Measurements from ENCODE around the gene MADCAM1. TPM values are rescaled to one million over a fixed set of nuclear protein-coding genes. Genes with fewer than 3 reads are reported as not detected.

MADCAM1 gene
- polyA plus RNA-seq, 2 donors, result 0.57 to 2.0 TPM

DNA sequence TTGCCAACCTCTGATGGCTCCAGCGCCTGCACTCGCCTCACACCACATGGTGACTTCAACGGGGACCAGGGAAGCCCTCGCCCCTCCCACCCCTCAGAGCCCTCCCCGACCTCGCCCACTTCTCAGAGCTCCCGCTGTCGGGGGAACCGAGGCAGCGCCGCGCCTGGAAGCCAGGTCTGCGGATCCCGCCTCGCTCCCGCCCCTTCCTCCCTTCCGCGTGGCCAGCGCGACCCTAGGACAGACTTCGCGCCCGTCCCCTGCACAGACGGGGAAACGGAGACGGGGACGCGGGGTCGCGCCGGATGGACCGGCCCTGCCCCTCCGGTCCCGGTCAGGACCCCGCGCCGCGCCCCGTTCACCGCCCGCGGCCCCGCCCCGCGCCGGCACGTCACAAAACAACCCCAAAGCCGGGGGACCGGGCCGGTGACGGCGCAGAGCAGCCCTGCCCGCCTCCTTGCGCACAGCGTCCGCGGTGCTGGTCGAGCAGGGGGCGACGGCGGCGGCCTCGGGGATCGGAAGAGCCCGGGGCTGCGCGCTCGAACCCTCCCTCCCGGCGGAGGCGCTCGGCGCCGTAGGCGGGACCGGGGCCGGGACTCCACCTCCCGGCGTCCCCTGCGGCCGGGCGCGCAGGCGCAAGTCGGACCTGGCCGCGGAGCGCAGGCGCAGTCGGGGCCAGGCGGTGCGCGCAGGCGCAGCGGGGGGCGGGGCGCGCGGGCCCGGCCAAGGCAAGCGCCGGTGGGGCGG, 34.9 kb downstream of the MADCAM1 start:
- WGBS, 2 donors, result 1% methylated on average over 67 to 103 of the region's 103 CpGs
- no peaks in the 10 kb centered on the region for H3K9me3 ChIP-seq (ENCODE audit: control insufficient read depth in 2 of 2, insufficient read depth in 1 of 2, low read depth in 1 of 2, low read length in 1 of 2)
- peaks cover 0 to 8% of the 10 kb centered on the region in 2 donors for H3K36me3 ChIP-seq (ENCODE audit: control insufficient read depth in 2 of 2, insufficient read depth in 2 of 2, low read length in 1 of 2)
- H3K27ac ChIP-seq (ENCODE audit: low read depth in 2 of 2, low read length in 1 of 2), result peak overlapping the region; percentile 93 to 95
- H3K4me1 ChIP-seq (ENCODE audit: control insufficient read depth in 2 of 2, insufficient read depth in 2 of 2, low read length in 1 of 2), result peaks cover 0 to 19% of the 10 kb centered on the region in 2 donors
- peak overlapping the region; percentile 94 to 98 for H3K4me3 ChIP-seq (ENCODE audit: low read depth in 1 of 2, low read length in 2 of 2)
- no peaks in the 10 kb centered on the region for H3K27me3 ChIP-seq (ENCODE audit: control insufficient read depth in 1 of 2, insufficient read depth in 2 of 2, low read length in 2 of 2)

- 0 to 1% methylated on average over 50 to 84 of the region's 84 CpGs for whole genome bisulfite sequencing, 2 donors
- Histone ChIP-seq H3K4me3 (ENCODE audit: low read depth in 1 of 2, low read length in 2 of 2) (peak within 1 kb of the TSS; percentile 94 to 98), H3K4me1 (ENCODE audit: control insufficient read depth in 2 of 2, insufficient read depth in 2 of 2, low read length in 1 of 2) (peaks cover under 1 to 19% of the 10 kb centered on the region in 2 donors), H3K27ac (ENCODE audit: low read depth in 2 of 2, low read length in 1 of 2) (peak within 1 kb of the TSS; percentile 93 to 95), H3K27me3 (ENCODE audit: control insufficient read depth in 1 of 2, insufficient read depth in 2 of 2, low read length in 2 of 2) (no peaks in the 10 kb centered on the region), H3K36me3 (ENCODE audit: control insufficient read depth in 2 of 2, insufficient read depth in 2 of 2, low read length in 1 of 2) (peaks cover 0 to 16% of the 10 kb centered on the region in 2 donors), H3K9me3 (ENCODE audit: control insufficient read depth in 2 of 2, insufficient read depth in 1 of 2, low read depth in 1 of 2, low read length in 1 of 2) (no peaks in the 10 kb centered on the region)
Measured at GRCh38 chr19:531753-532560, 35.7 kb downstream of the MADCAM1 start, which contains the start of gene CDC34. Gene CDC34, plus strand, starts transcription at chr19:531760. Its CDS starts 172 bp downstream, at chr19:531932.

DNA sequence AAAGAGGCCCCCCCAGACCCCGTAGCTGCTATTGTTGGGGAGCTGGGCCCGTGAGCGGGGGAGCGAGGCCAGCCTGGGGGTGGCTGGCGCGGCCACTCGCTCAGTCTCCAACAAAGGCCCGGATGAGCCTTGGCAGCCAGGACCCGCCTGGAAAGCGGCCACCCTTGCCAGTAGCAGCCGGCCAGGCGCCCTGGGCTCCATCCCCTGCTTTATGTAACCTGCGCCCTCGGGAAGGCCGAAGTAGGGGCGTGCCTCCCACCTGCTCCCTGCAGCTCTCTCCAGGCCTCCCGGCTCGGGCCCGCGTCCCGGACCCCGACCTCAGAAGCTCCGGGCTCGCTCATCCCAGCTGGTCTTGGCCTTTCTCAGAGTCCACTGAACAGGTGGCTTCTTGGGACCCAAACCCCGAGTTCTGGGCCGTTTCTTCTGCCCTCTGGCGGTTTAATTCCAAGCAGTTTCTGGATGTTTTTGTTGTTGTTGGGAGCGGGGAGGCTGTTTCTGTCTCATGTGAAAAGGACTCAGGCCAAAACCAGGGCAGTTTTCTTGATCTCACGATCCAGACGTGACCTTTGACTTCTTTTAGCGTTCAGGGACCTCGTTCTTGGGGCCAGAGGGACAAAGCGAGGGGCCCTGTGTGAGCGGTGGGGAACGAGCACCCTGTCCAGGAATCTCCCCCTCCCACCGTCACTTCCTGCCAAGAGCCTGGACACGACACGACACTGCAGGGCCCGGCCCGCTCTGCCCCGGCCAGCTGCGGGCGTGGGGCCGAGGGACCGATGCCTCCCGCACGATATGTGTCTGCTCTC, 36.5 kb downstream of the MADCAM1 start:
- Histone ChIP-seq H3K4me1 (ENCODE audit: control insufficient read depth in 2 of 2, insufficient read depth in 2 of 2, low read length in 1 of 2) (peaks cover 3 to 19% of the 10 kb centered on the region in 2 donors), H3K9me3 (ENCODE audit: control insufficient read depth in 2 of 2, insufficient read depth in 1 of 2, low read depth in 1 of 2, low read length in 1 of 2) (no peaks in the 10 kb centered on the region)
- WGBS, 2 donors, result 1% methylated on average over 45 to 47 of the region's 47 CpGs

GRCh38 chr19:533364-534058, 37.2 kb downstream of the MADCAM1 start:
- H3K4me1 ChIP-seq (ENCODE audit: control insufficient read depth in 2 of 2, insufficient read depth in 2 of 2, low read length in 1 of 2), result peaks cover 3 to 19% of the 10 kb centered on the region in 2 donors
- H3K9me3 ChIP-seq (ENCODE audit: control insufficient read depth in 2 of 2, insufficient read depth in 1 of 2, low read depth in 1 of 2, low read length in 1 of 2), result no peaks in the 10 kb centered on the region
- H3K4me3 ChIP-seq (ENCODE audit: low read depth in 1 of 2, low read length in 2 of 2), result peak overlapping the region; percentile 94 to 98
- H3K27ac ChIP-seq (ENCODE audit: low read depth in 2 of 2, low read length in 1 of 2), result peak overlapping the region; percentile 74 to 95
- H3K36me3 ChIP-seq (ENCODE audit: control insufficient read depth in 2 of 2, insufficient read depth in 2 of 2, low read length in 1 of 2), result peaks cover 0 to 24% of the 10 kb centered on the region in 2 donors
- H3K27me3 ChIP-seq (ENCODE audit: control insufficient read depth in 1 of 2, insufficient read depth in 2 of 2, low read length in 2 of 2), result no peaks in the 10 kb centered on the region
- 28 to 36% methylated on average over 25 of the region's 25 CpGs for WGBS, 2 donors

More for the DNA sequence above, 36.5 kb downstream of the MADCAM1 start:
- H3K36me3 ChIP-seq (ENCODE audit: control insufficient read depth in 2 of 2, insufficient read depth in 2 of 2, low read length in 1 of 2), result peaks cover 0 to 18% of the 10 kb centered on the region in 2 donors
- H3K27ac ChIP-seq (ENCODE audit: low read depth in 2 of 2, low read length in 1 of 2), result peak overlapping the region; percentile 74 to 95
- H3K4me3 ChIP-seq (ENCODE audit: low read depth in 1 of 2, low read length in 2 of 2), result peak overlapping the region; percentile 94 to 98
- no peaks in the 10 kb centered on the region for H3K27me3 ChIP-seq (ENCODE audit: control insufficient read depth in 1 of 2, insufficient read depth in 2 of 2, low read length in 2 of 2)

DNA sequence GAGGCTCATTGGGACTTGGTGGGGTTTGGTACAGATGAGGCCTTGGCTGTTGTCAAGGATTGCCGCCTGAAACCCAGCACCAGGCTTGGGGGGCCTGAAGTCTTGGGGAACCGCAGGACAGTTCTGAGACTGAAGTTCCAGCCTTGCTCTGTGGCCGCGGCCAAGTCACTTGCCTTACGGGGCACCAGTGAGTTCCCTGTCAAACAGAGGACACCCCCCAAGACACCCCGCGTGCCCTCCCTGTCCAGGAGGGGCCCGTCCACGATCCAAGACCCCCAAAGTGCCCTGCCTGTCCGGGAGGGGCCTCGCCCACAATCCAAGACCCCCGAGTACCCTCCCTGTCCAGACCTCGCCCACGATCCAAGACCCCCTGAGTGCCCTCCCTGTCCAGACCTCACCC, 37.8 kb downstream of the MADCAM1 start:
- H3K27me3 ChIP-seq (ENCODE audit: control insufficient read depth in 1 of 2, insufficient read depth in 2 of 2, low read length in 2 of 2), result no peaks in the 10 kb centered on the region
- 80 to 84% methylated on average over 13 to 14 of the region's 14 CpGs for WGBS, 2 donors
- H3K4me3 ChIP-seq (ENCODE audit: low read depth in 1 of 2, low read length in 2 of 2), result no peak overlapping the region
- peaks cover 3 to 19% of the 10 kb centered on the region in 2 donors for H3K4me1 ChIP-seq (ENCODE audit: control insufficient read depth in 2 of 2, insufficient read depth in 2 of 2, low read length in 1 of 2)
- H3K36me3 ChIP-seq (ENCODE audit: control insufficient read depth in 2 of 2, insufficient read depth in 2 of 2, low read length in 1 of 2), result peaks cover 0 to 30% of the 10 kb centered on the region in 2 donors
- peak overlapping the region; percentile 0 to 95 for H3K27ac ChIP-seq (ENCODE audit: low read depth in 2 of 2, low read length in 1 of 2)
- no peaks in the 10 kb centered on the region for H3K9me3 ChIP-seq (ENCODE audit: control insufficient read depth in 2 of 2, insufficient read depth in 1 of 2, low read depth in 1 of 2, low read length in 1 of 2)

- Histone ChIP-seq H3K9me3 (ENCODE audit: control insufficient read depth in 2 of 2, insufficient read depth in 1 of 2, low read depth in 1 of 2, low read length in 1 of 2) (no peaks in the 10 kb centered on the region), H3K36me3 (ENCODE audit: control insufficient read depth in 2 of 2, insufficient read depth in 2 of 2, low read length in 1 of 2) (peaks cover 0 to 36% of the 10 kb centered on the region in 2 donors), H3K4me1 (ENCODE audit: control insufficient read depth in 2 of 2, insufficient read depth in 2 of 2, low read length in 1 of 2) (peaks cover 3 to 19% of the 10 kb centered on the region in 2 donors), H3K4me3 (ENCODE audit: low read depth in 1 of 2, low read length in 2 of 2) (no peak overlapping the region), H3K27ac (ENCODE audit: low read depth in 2 of 2, low read length in 1 of 2) (peak overlapping the region in 1 of 2 donors; percentile 62), H3K27me3 (ENCODE audit: control insufficient read depth in 1 of 2, insufficient read depth in 2 of 2, low read length in 2 of 2) (no peaks in the 10 kb centered on the region)
- WGBS, 2 donors, result 63 to 66% methylated on average over 16 of the region's 16 CpGs
Measured at GRCh38 chr19:535017-535835, 38.9 kb downstream of the MADCAM1 start.

GRCh38 chr19:536031-536880, 40.0 kb downstream of the MADCAM1 start:
- WGBS, 2 donors, result 91 to 93% methylated on average over 55 of the region's 55 CpGs
- H3K27ac ChIP-seq (ENCODE audit: low read depth in 2 of 2, low read length in 1 of 2), result no peak overlapping the region
- H3K36me3 ChIP-seq (ENCODE audit: control insufficient read depth in 2 of 2, insufficient read depth in 2 of 2, low read length in 1 of 2), result peaks cover 0 to 42% of the 10 kb centered on the region in 2 donors

More at GRCh38 chr19:536031-536880, 40.0 kb downstream of the MADCAM1 start:
- no peaks in the 10 kb centered on the region for H3K27me3 ChIP-seq (ENCODE audit: control insufficient read depth in 1 of 2, insufficient read depth in 2 of 2, low read length in 2 of 2)
- no peaks in the 10 kb centered on the region for H3K9me3 ChIP-seq (ENCODE audit: control insufficient read depth in 2 of 2, insufficient read depth in 1 of 2, low read depth in 1 of 2, low read length in 1 of 2)
- no peak overlapping the region for H3K4me3 ChIP-seq (ENCODE audit: low read depth in 1 of 2, low read length in 2 of 2)
- H3K4me1 ChIP-seq (ENCODE audit: control insufficient read depth in 2 of 2, insufficient read depth in 2 of 2, low read length in 1 of 2), result peaks cover 3 to 19% of the 10 kb centered on the region in 2 donors
